Calu3 (cell line): ENCODE data around the gene SHROOM3. TPM values are rescaled to one million over a fixed set of nuclear protein-coding genes. Genes with fewer than 3 reads are reported as not detected.

ENCODE experiments used
- BruUV-seq: library from RNA; stranded (reverse); fragments of 400-500 nt; replicated peaks from 2 replicates; lab custom pipeline; 2021; lab: Mats Ljungman, UMichigan
- CTCF ChIA-PET: fragments of 300-600 bp; sonication (Branson Sonifier 250); formaldehyde crosslinking; loops from one replicate; lab custom pipeline; 2022; ENCODE audit warnings: antibody characterized with exemption; lab: Charles Lee
- DNase-seq: peaks from one replicate; pipeline ENCODE4 v3.0.0; 2022
- H3K27ac Mint-ChIP-seq: one replicate; pipeline ENCODE4 v1.8.0; 2022; ENCODE audit warnings: mixed read lengths; ENCODE audit not compliant: unreplicated experiment
- H3K27me3 Mint-ChIP-seq: one replicate; pipeline ENCODE4 v1.8.0; 2022; ENCODE audit warnings: mixed read lengths; ENCODE audit not compliant: unreplicated experiment
- H3K36me3 Mint-ChIP-seq: one replicate; pipeline ENCODE4 v1.8.0; 2022; ENCODE audit warnings: mild to moderate bottlenecking, moderate library complexity, mixed read lengths; ENCODE audit not compliant: insufficient read depth, unreplicated experiment
- H3K4me1 Mint-ChIP-seq: one replicate; pipeline ENCODE4 v1.8.0; 2022; ENCODE audit warnings: mild to moderate bottlenecking, low read depth, mixed read lengths; ENCODE audit not compliant: unreplicated experiment
- H3K4me3 Mint-ChIP-seq: one replicate; pipeline ENCODE4 v1.8.0; 2022; ENCODE audit warnings: mild to moderate bottlenecking, low read depth, moderate library complexity, mixed read lengths; ENCODE audit not compliant: unreplicated experiment
- H3K9me3 Mint-ChIP-seq: one replicate; pipeline ENCODE4 v1.8.0; 2022; ENCODE audit warnings: low read depth, mixed read lengths; ENCODE audit not compliant: unreplicated experiment
- intact Hi-C: fragments of 100-400 bp; cut with micrococcal nuclease; formaldehyde crosslinking; loops from one replicate; pipeline ENCODE4 v1.10.0; 2022; ENCODE audit not compliant: unreplicated experiment
- total RNA-seq: library from RNA; stranded (reverse); gene quantifications from 2 replicates; pipeline ENCODE4 v1.2.3, GENCODE V29; 2022
- TF ChIP-seq, protein P1 (sequence below): fragments of 200-600 bp; IDR thresholded peaks from one replicate; pipeline ENCODE4 v1.8.0; 2022; ENCODE audit warnings: antibody characterized with exemption; ENCODE audit not compliant: unreplicated experiment

Gene SHROOM3
- total RNA-seq, 1 experiment from 2014 or later: 114 TPM

DNA sequence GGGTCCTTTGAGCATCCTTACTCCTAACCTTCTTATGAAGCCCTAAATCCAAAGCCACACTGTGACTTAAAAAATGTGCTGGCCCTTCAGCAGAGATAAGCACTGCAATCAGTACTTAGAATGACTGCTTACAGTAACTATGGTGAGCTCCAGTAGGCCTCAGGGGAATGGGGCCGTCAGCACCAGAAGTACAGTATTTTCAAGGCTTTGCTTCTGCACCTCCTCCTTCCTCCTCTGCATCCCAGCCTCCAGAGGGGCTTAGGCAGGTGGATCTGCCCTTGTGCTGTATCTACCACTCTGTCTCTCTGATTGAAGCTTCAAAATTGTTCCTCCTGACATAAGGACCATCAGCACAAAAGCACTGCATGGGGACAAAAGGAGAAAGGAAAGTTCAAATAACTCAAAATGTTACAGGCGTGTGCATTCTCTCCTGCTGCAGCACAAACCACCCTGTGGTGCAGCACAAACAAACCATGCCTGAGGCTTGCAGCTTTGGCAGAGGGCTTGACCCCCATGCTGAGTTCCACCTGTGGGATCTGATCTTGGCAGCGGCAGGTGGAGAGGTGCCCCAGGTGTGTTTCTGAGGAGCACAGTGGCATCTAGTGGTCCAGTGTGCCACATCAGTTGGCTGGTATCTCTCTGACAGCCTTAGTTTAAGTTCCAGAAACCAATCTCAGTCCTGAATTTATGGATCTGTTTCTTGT lies 298.2 kb downstream of the SHROOM3 start:
- Mint-ChIP-seq H3K4me1 (peaks cover 39% of the 10 kb centered on the region), H3K36me3 (peaks cover 37% of the 10 kb centered on the region), H3K9me3 (no peaks in the 10 kb centered on the region), H3K4me3 (no peak overlapping the region), H3K27me3 (no peaks in the 10 kb centered on the region), H3K27ac (no peak overlapping the region)
- CTCF ChIA-PET: interaction anchor here (1.3 to 1.4 kb wide), 2 partner anchors 29 to 68 kb away, joined by 3 to 4 read pairs; no protein-coding TSS in a partner anchor
- BruUV-seq: no TSS peak
- peak; percentile 51 for DNase-seq
- intact Hi-C loops: no loop called here
- TF ChIP-seq, protein P1, sequence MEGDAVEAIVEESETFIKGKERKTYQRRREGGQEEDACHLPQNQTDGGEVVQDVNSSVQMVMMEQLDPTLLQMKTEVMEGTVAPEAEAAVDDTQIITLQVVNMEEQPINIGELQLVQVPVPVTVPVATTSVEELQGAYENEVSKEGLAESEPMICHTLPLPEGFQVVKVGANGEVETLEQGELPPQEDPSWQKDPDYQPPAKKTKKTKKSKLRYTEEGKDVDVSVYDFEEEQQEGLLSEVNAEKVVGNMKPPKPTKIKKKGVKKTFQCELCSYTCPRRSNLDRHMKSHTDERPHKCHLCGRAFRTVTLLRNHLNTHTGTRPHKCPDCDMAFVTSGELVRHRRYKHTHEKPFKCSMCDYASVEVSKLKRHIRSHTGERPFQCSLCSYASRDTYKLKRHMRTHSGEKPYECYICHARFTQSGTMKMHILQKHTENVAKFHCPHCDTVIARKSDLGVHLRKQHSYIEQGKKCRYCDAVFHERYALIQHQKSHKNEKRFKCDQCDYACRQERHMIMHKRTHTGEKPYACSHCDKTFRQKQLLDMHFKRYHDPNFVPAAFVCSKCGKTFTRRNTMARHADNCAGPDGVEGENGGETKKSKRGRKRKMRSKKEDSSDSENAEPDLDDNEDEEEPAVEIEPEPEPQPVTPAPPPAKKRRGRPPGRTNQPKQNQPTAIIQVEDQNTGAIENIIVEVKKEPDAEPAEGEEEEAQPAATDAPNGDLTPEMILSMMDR: peak; percentile 25

DNA sequence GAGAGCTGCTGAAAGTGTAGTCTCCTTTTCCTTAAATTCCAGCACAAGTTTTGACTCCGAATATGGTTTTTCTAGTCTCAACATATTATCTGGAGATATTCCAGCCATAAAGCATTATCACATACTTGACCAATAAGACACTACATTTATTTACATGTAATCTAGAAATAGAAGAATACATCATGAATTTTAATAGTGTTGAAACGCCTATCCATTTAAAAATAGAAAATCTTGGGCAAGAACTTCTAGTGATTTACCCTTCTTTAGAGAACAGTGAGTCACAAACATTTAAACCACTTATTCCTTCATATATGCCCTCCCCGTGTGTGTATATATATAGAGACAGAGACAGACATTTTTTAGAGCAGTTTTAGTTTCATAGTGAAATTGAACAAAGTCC lies 301.4 kb downstream of the SHROOM3 start:
- Mint-ChIP-seq H3K9me3 (no peaks in the 10 kb centered on the region), H3K27ac (no peak overlapping the region), H3K4me1 (peaks cover 29% of the 10 kb centered on the region), H3K4me3 (no peak overlapping the region), H3K27me3 (no peaks in the 10 kb centered on the region), H3K36me3 (peaks cover 46% of the 10 kb centered on the region)
- intact Hi-C loops: no loop called here
- CTCF ChIA-PET: no interaction called here
- no TSS peak for BruUV-seq
- TF ChIP-seq, protein P1: no peak
- no peak for DNase-seq

DNA sequence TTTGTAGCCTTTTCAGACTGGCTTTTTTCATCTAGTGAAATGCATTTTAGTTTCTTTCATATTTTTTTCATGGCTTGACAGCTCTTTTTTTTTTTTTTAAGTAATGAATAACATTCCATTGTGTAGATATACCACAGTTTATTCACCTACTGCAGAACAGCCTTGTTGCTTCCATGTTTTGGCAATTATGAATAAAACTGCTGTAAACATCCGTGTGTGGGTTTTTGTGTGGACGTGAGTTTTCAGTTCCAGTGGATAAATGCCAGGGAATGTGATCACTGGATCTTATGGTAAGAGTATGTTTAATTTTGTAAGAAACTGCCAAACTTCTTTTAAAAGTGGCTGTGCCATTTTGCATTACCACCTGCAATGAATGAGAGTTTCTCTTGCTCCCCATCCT lies 302.2 kb downstream of the SHROOM3 start:
- H3K4me3 Mint-ChIP-seq: no peak overlapping the region
- peaks cover 21% of the 10 kb centered on the region for H3K4me1 Mint-ChIP-seq
- H3K9me3 Mint-ChIP-seq: no peaks in the 10 kb centered on the region
- CTCF ChIA-PET: no interaction called here
- H3K27ac Mint-ChIP-seq: no peak overlapping the region
- H3K27me3 Mint-ChIP-seq: no peaks in the 10 kb centered on the region
- BruUV-seq: no TSS peak
- TF ChIP-seq, protein P1: no peak
- H3K36me3 Mint-ChIP-seq: peaks cover 52% of the 10 kb centered on the region
- intact Hi-C loops: no loop called here
- no peak for DNase-seq

- Mint-ChIP-seq H3K27ac (no peak overlapping the region), H3K4me1 (peaks cover 23% of the 10 kb centered on the region), H3K36me3 (peaks cover 57% of the 10 kb centered on the region), H3K9me3 (no peaks in the 10 kb centered on the region), H3K27me3 (no peaks in the 10 kb centered on the region), H3K4me3 (no peak overlapping the region)
- no TSS peak for BruUV-seq
- no peak for DNase-seq
- intact Hi-C loops: no loop called here
- TF ChIP-seq, protein P1: no peak
- CTCF ChIA-PET: no interaction called here
Observed at GRCh38 chr4:76737771-76738085, 302.7 kb downstream of the SHROOM3 start.
